ENCODE data around the gene SPINK5.

DNA sequence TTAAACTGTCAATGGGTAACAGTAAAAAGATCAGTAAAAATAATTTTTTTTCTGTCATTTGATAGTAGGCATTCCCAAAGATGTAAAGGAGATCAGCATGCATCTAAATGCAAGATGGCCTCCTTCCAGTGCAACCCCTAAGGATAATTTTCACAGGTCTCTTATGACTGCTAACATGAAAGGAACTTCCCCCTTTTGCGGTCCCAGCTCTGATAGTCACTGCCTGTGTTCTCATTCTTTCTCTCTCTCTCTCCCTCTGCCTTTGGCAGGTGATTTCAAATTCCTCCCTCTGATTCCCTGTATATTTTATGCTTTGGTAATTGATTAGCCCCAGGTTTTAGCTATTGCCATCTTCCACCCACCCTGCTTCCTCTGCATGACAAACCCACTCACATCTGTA is 113.4 kb downstream of the SPINK5 start:
- TF ChIP-seq CTCF (IDR thresholded peaks at IDR 0.05; ENCODE audit: poor library complexity) (no peak), EZH2 (IDR thresholded peaks at IDR 0.05; ENCODE audit: borderline replicate concordance) (no peak)

Data from hepatocyte (in vitro differentiated cells).